ENCODE results near the gene BCAS4.
"Not testable (repeated sequence)": the region's sequence is repeated elsewhere in the genome, so short reads cannot be mapped to it uniquely, and the experiment has no call there.

DNA sequence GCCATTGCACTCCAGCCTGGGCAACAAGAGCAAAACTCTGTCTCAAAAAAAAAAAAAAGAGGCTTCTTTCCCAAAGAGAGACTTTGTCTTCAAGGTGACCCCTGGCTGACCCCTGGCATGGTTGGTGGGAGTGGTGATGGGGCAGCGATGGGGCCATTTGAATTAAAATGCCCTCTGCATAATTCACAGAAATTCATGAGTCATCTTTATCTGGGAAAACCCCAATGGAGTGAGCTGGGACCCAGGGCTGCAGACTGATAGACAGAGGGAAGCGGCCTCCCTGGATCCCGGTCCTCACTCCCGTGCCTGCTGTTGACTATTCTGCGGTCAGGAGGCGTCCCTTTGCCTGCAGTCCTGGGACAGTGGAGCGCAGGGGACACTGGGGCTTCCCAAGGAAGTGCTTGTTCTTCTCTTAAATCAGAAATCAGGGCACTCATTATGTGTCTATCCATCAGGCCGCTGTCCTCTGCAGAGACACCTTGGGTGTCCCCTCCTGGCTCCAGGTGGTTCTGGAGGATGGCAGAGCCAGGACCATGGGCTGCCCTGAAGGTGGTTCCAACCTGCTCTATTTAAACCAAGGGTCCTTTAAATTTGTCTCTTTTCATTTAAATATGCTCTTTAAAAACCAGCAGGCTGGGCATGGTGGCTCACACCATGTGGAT is 23.3 kb upstream of the BCAS4 start:
- not testable (repeated sequence) for TF ChIP-seq MEIS1 (CRISPR knock-in tag; IDR thresholded peaks at IDR 0.05; ENCODE audit: borderline replicate concordance); ZEB2 (tag by site-specific recombination; IDR thresholded peaks at IDR 0.05); ZNF785 (tag by site-specific recombination; IDR thresholded peaks at IDR 0.05)
- TF ChIP-seq, protein P1, sequence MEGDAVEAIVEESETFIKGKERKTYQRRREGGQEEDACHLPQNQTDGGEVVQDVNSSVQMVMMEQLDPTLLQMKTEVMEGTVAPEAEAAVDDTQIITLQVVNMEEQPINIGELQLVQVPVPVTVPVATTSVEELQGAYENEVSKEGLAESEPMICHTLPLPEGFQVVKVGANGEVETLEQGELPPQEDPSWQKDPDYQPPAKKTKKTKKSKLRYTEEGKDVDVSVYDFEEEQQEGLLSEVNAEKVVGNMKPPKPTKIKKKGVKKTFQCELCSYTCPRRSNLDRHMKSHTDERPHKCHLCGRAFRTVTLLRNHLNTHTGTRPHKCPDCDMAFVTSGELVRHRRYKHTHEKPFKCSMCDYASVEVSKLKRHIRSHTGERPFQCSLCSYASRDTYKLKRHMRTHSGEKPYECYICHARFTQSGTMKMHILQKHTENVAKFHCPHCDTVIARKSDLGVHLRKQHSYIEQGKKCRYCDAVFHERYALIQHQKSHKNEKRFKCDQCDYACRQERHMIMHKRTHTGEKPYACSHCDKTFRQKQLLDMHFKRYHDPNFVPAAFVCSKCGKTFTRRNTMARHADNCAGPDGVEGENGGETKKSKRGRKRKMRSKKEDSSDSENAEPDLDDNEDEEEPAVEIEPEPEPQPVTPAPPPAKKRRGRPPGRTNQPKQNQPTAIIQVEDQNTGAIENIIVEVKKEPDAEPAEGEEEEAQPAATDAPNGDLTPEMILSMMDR (tag by site-specific recombination; IDR thresholded peaks at IDR 0.05), result not testable (repeated sequence)
